K562 (cell line): Measurements from ENCODE around the gene PFKFB2. TPM values are rescaled to one million over a fixed set of nuclear protein-coding genes. Genes with fewer than 3 reads are reported as not detected.

Source experiments
- ARID3A ChIP-seq: IDR thresholded peaks from 2 replicates; pipeline ENCODE4 v1.6.1; 2012; ENCODE audit warnings: low read depth, low read length, improper control_type of control experiment, borderline replicate concordance
- CXXC5 ChIP-seq: fragments of 250-450 bp; sonication (Bioruptor Pico); IDR thresholded peaks from 2 replicates; pipeline ENCODE4 v1.8.0; 2022; ENCODE audit warnings: inconsistent platforms, mild to moderate bottlenecking, moderate library complexity
- ELF1 ChIP-seq: fragments of 200-800 bp; sonication (Bioruptor generic); IDR thresholded peaks from 2 replicates; pipeline ENCODE4 v1.6.1; 2016; ENCODE audit warnings: missing genetic modification characterization, missing compliant biosample characterization
- PRMT5 ChIP-seq: sonication (generic); formaldehyde crosslinking; IDR thresholded peaks from 2 replicates; pipeline ENCODE4 v1.5.0; 2020; ENCODE audit warnings: missing genetic modification reagents
- ZBTB40 ChIP-seq, 2 experiments: fragments of 450-650 bp in 1 of 2; sonication (generic) in 1 of 2; formaldehyde crosslinking in 1 of 2; IDR thresholded peaks; 2 replicates each; pipeline versions ENCODE4 v1.7.1 to v1.9.0; 2016 to 2022; ENCODE audit warnings: inconsistent platforms in 1 of 2, mild to moderate bottlenecking in 1 of 2, missing genetic modification reagents in 1 of 2
- ZFP1 ChIP-seq: fragments of 450-650 bp; formaldehyde crosslinking; IDR thresholded peaks from 2 replicates; pipeline ENCODE4 v1.4.0; 2020; ENCODE audit warnings: mild to moderate bottlenecking, mixed read lengths
- ZNF507 ChIP-seq: conservative IDR thresholded peaks from 2 replicates; pipeline ENCODE4 v1.6.1; 2017; ENCODE audit warnings: missing genetic modification characterization, missing compliant biosample characterization
- ZNF592 ChIP-seq: fragments of 450-650 bp; IDR thresholded peaks from 2 replicates; pipeline ENCODE4 v1.6.1; 2017; ENCODE audit warnings: antibody characterized with exemption, mild to moderate bottlenecking
- ZNF780A ChIP-seq: fragments of 250-450 bp; sonication (Bioruptor Pico); IDR thresholded peaks from 2 replicates; pipeline ENCODE4 v1.5.0; 2021; ENCODE audit warnings: mild to moderate bottlenecking
- polyA plus RNA-seq, 8 experiments: library from polyadenylated mRNA; depleted of rRNA in 4 of 8; stranded (reverse) in 5 of 8; unstranded in 3 of 8; fragments of >200 nt; fragmentation: Nextera tagmentation in 2 of 8; fragmentation: Illumina TruSeq in 1 of 8; extraction: Ambion mirVana in 2 of 8; extraction: Trizol in 1 of 8; gene quantifications; 2 replicates each; pipeline versions ENCODE4 v1.2.1 to v1.2.3, GENCODE V29; 2011 to 2014; ENCODE audit warnings: inconsistent platforms in 1 of 8, missing spikeins in 1 of 8
- total RNA-seq, 7 experiments: library from RNA; depleted of rRNA in 6 of 7; stranded (reverse); fragments of >200 nt in 6 of 7; fragmentation: Illumina TruSeq in 2 of 7; extraction: Trizol in 2 of 7; gene quantifications; 2 replicates each; pipeline versions ENCODE4 v1.2.1 to v1.2.3, GENCODE V29; 2011 to 2021; ENCODE audit warnings: low replicate concordance in 1 of 7

The PFKFB2 gene
- total and polyA plus RNA-seq, 9 of the 15 experiments (the other 6 are each of a cell fraction or from before 2014, with no cell fraction given), result 6.9 to 26.0 (median 16.4) TPM

GRCh38 chr1:207026104-207026534 lies 27.0 kb upstream of the PFKFB2 start (continued):
- 0 out of 2 replicates have a peak, but pooled peaks have one; percentile 18 for TF ChIP-seq ZBTB40 (IDR thresholded peaks at IDR 0.05)
- TF ChIP-seq ZBTB40 (CRISPR knock-in tag; IDR thresholded peaks at IDR 0.05), result no peak
- TF ChIP-seq ZNF592, result 0 out of 2 replicates have a peak, but pooled peaks have one; percentile 6
- TF ChIP-seq ZNF507 (tag), result no peak
- TF ChIP-seq ELF1, result 0 out of 2 replicates have a peak, but pooled peaks have one; percentile 31
- TF ChIP-seq CXXC5, result 0 out of 2 replicates have a peak, but pooled peaks have one; percentile 20
- TF ChIP-seq PRMT5 (CRISPR knock-in tag), result no peak
- TF ChIP-seq ZNF780A (CRISPR knock-in tag), result 0 out of 2 replicates have a peak, but pooled peaks have one; percentile 12
- TF ChIP-seq ZFP1 (CRISPR knock-in tag), result 0 out of 2 replicates have a peak, but pooled peaks have one; percentile 53
- no peak for TF ChIP-seq ARID3A
